HepG2 (cell line): ENCODE data around the gene FLT3LG. TPM values are rescaled to one million over a fixed set of nuclear protein-coding genes. Genes with fewer than 3 reads are reported as not detected.

Experiments used
- ARID2 ChIP-seq: sonication (generic); formaldehyde crosslinking; IDR thresholded peaks from 2 replicates; pipeline ENCODE4 v1.8.1; 2022; ENCODE audit warnings: mild to moderate bottlenecking, missing genetic modification reagents, borderline replicate concordance
- CENPBD1 ChIP-seq: sonication (generic); formaldehyde crosslinking; IDR thresholded peaks from 2 replicates; pipeline ENCODE4 v1.8.0; 2022; ENCODE audit warnings: missing genetic modification reagents, low read depth, mild to moderate bottlenecking, borderline replicate concordance
- CTCF ChIP-seq: sonication (generic); formaldehyde crosslinking; IDR thresholded peaks from 2 replicates; pipeline ENCODE4 v1.5.0; 2020; ENCODE audit warnings: mild to moderate bottlenecking, missing genetic modification reagents, moderate library complexity
- EZH2 ChIP-seq: conservative IDR thresholded peaks from 2 replicates; pipeline ENCODE4 v1.6.1; 2012; ENCODE audit warnings: mild to moderate bottlenecking, low read depth, low read length, moderate library complexity
- HNF1B ChIP-seq: sonication (generic); formaldehyde crosslinking; IDR thresholded peaks from 2 replicates; pipeline ENCODE4 v1.5.1; 2020; ENCODE audit warnings: mild to moderate bottlenecking, moderate library complexity, missing genetic modification reagents
- JUN ChIP-seq: sonication (generic); formaldehyde crosslinking; IDR thresholded peaks from 2 replicates; pipeline ENCODE4 v1.4.0; 2020; ENCODE audit warnings: mild to moderate bottlenecking, missing genetic modification reagents
- KAT8 ChIP-seq: IDR thresholded peaks from 2 replicates; pipeline ENCODE4 v1.6.1; 2016; ENCODE audit warnings: missing genetic modification reagents, missing compliant biosample characterization
- NFRKB ChIP-seq: fragments of 450-650 bp; IDR thresholded peaks from 2 replicates; pipeline ENCODE4 v1.6.1; 2017
- PAXIP1 ChIP-seq: sonication (generic); formaldehyde crosslinking; conservative IDR thresholded peaks from 2 replicates; pipeline ENCODE4 v1.4.0; 2020; ENCODE audit warnings: mild to moderate bottlenecking, missing genetic modification reagents, moderate library complexity
- PHF20 ChIP-seq: sonication (generic); formaldehyde crosslinking; IDR thresholded peaks from 2 replicates; pipeline ENCODE4 v1.5.0; 2020; ENCODE audit warnings: mild to moderate bottlenecking, missing genetic modification reagents
- POLR2A ChIP-seq, 2 experiments: IDR thresholded peaks; 2 replicates each; pipeline ENCODE4 v1.6.1; 2011; ENCODE audit warnings: low read depth in 2 of 2, low read length in 2 of 2, mild to moderate bottlenecking in 1 of 2, moderate library complexity in 1 of 2; ENCODE audit not compliant: insufficient read depth in 1 of 2
- SIN3A ChIP-seq: IDR thresholded peaks from 2 replicates; pipeline ENCODE4 v1.6.1; 2011; ENCODE audit warnings: low read depth, mild to moderate bottlenecking, control low read depth, low read length, borderline replicate concordance
- SMAD1 ChIP-seq: sonication (generic); formaldehyde crosslinking; IDR thresholded peaks from 2 replicates; pipeline ENCODE4 v1.4.0; 2020; ENCODE audit warnings: missing genetic modification reagents, low read depth, mild to moderate bottlenecking, borderline replicate concordance
- SSRP1 ChIP-seq: IDR thresholded peaks from 2 replicates; pipeline ENCODE4 v1.6.1; 2016; ENCODE audit warnings: control low read depth
- ZBTB1 ChIP-seq: sonication (generic); formaldehyde crosslinking; IDR thresholded peaks from 2 replicates; pipeline ENCODE4 v1.4.0; 2020; ENCODE audit warnings: missing genetic modification reagents, borderline replicate concordance
- ZBTB34 ChIP-seq: sonication (generic); formaldehyde crosslinking; IDR thresholded peaks from 2 replicates; pipeline ENCODE4 v1.8.0; 2022; ENCODE audit warnings: mild to moderate bottlenecking, missing genetic modification reagents
- ZFAT ChIP-seq: sonication (generic); formaldehyde crosslinking; conservative IDR thresholded peaks from 2 replicates; pipeline ENCODE4 v1.8.1; 2023; ENCODE audit warnings: missing genetic modification reagents, inconsistent platforms
- ZKSCAN1 ChIP-seq: fragments of 150-350 bp; IDR thresholded peaks from 2 replicates; pipeline ENCODE4 v1.6.1; 2014; ENCODE audit warnings: low read length
- ZNF10 ChIP-seq: sonication (generic); formaldehyde crosslinking; IDR thresholded peaks from 2 replicates; pipeline ENCODE4 v1.4.0; 2020; ENCODE audit warnings: mild to moderate bottlenecking, low read depth, missing genetic modification reagents, borderline replicate concordance
- ZNF275 ChIP-seq: sonication (generic); formaldehyde crosslinking; IDR thresholded peaks from 2 replicates; pipeline ENCODE4 v1.8.0; 2022; ENCODE audit warnings: missing genetic modification reagents, mild to moderate bottlenecking, inconsistent platforms, borderline replicate concordance
- polyA plus RNA-seq, 8 experiments: library from polyadenylated mRNA; depleted of rRNA in 3 of 8; stranded (reverse) in 7 of 8; unstranded in 1 of 8; fragments of >200 nt; fragmentation: Illumina TruSeq in 4 of 8; extraction: Trizol in 4 of 8; gene quantifications; 2 replicates each; pipeline versions ENCODE4 v1.2.1 to v1.2.3, GENCODE V29; 2011 to 2016; ENCODE audit warnings: low read depth in 4 of 8, missing spikeins in 1 of 8, mixed read lengths in 1 of 8; ENCODE audit not compliant: insufficient read depth in 1 of 8
- total RNA-seq, 5 experiments: library from RNA; depleted of rRNA; stranded (reverse); fragments of >200 nt; fragmentation: Illumina TruSeq; extraction: Trizol; gene quantifications; 2 replicates each; pipeline ENCODE4 v1.2.3, GENCODE V29; 2016; ENCODE audit warnings: low read depth in 1 of 5

Gene FLT3LG
- total and polyA plus RNA-seq, 2 of the 13 experiments (the other 11 are each of a cell fraction or from before 2014, with no cell fraction given): 1.5 to 2.6 TPM

- TF ChIP-seq HNF1B (peak; percentile 75), KAT8 (CRISPR knock-in tag) (peak; percentile 74), EZH2 (no peak), ZNF275 (CRISPR knock-in tag) (no peak), ZBTB34 (CRISPR knock-in tag) (no peak), SIN3A (peak; percentile 41; the same call in 1 of the 2 replicates), ZNF10 (no peak), ARID2 (no peak), POLR2A (IDR thresholded peaks at IDR 0.05; ENCODE audit: insufficient read depth in 1 of 2, low read depth in 2 of 2, low read length in 2 of 2) (0 out of 4 replicates have a peak, but pooled peaks of 1 of the 2 experiments have one; percentile 30), JUN (CRISPR knock-in tag) (no peak), ZFAT (CRISPR knock-in tag) (no peak), NFRKB (no peak), CENPBD1 (CRISPR knock-in tag) (no peak), CTCF (CRISPR knock-in tag) (peak; percentile 95), ZBTB1 (CRISPR knock-in tag) (no peak), PHF20 (CRISPR knock-in tag) (0 out of 2 replicates have a peak, but pooled peaks have one; percentile 9), SSRP1 (CRISPR knock-in tag) (no peak), PAXIP1 (CRISPR knock-in tag) (0 out of 2 replicates have a peak, but pooled peaks have one; percentile 31), ZKSCAN1 (no peak), SMAD1 (no peak)
These were observed at the start of gene FLT3LG (continued) for GRCh38 chr19:49473868-49474541.
